Urinary bladder (tissue), 4 donors: ENCODE data around the gene TUBB2B. TPM values are rescaled to one million over a fixed set of nuclear protein-coding genes. Genes with fewer than 3 reads are reported as not detected.
"Not testable (repeated sequence)": the region's sequence is repeated elsewhere in the genome, so short reads cannot be mapped to it uniquely, and the experiment has no call there.

Experiments
- DNase-seq: peaks from one replicate; pipeline ENCODE4 v3.0.0-alpha.2; 2015; ENCODE audit errors: extremely low spot score
- H3K27ac ChIP-seq: one replicate; pipeline ENCODE4 v1.5.1; 2013; ENCODE audit warnings: low read depth, mild to moderate bottlenecking, moderate library complexity
- H3K36me3 ChIP-seq: one replicate; pipeline ENCODE4 v1.6.1; 2013; ENCODE audit warnings: mild to moderate bottlenecking, moderate library complexity; ENCODE audit not compliant: insufficient read depth
- H3K4me1 ChIP-seq: one replicate; pipeline ENCODE4 v1.6.1; 2013; ENCODE audit warnings: mild to moderate bottlenecking, moderate library complexity; ENCODE audit not compliant: insufficient read depth
- H3K4me3 ChIP-seq: one replicate; pipeline ENCODE4 v1.5.1; 2013; ENCODE audit warnings: low read depth, low read length
- WGBS: extraction: QIAGEN DNeasy Blood & Tissue Kit; methylation state at CpG from one replicate; pipeline ENCODE4 v1.1.7; 2013; 5-methylcytosine and 5-hydroxymethylcytosine counted together
- polyA plus RNA-seq: library from polyadenylated mRNA; stranded (reverse); fragments of 200-250 nt; gene quantifications from one replicate; pipeline ENCODE4 v1.2.3, GENCODE V29; 2013
- total RNA-seq: library from RNA; depleted of rRNA; stranded (reverse); fragments of >200 nt; gene quantifications from one replicate; pipeline ENCODE4 v1.2.3, GENCODE V29; 2014
- donor health status: healthy with polysubstance abuse.
- donor health status: healthy.

Gene TUBB2B
- total and polyA plus RNA-seq, 2 donors: 22.4 to 55.6 TPM

DNA sequence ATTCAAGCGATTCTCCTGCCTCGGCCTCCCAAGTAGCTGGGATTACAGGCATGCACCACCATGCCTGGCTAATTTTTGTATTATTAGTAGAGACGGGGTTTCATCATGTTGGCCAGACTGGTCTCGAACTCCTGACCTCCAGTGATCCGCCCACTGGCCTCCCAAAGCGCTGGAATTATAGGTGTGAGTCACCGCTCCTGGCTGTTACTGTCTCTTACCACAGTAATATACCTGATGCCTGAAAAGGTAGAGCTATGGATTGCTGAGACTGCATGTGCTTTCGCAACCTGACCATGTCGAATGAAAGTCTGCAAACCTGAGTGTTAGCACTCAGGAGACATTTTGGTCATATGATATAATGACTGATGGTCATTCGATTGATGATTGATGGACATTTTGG is 38.3 kb downstream of the TUBB2B start:
- WGBS: 92% methylated on average over 10 of the region's 10 CpGs
- not testable (repeated sequence) for H3K27ac ChIP-seq, H3K36me3 ChIP-seq, H3K4me3 ChIP-seq, H3K4me1 ChIP-seq, DNase-seq

GRCh38 chr6:3188262-3188661 is 39.2 kb downstream of the TUBB2B start:
- Histone ChIP-seq H3K4me1 (no peaks in the 10 kb centered on the region), H3K36me3 (no peaks in the 10 kb centered on the region), H3K27ac (no peak overlapping the region), H3K4me3 (no peak overlapping the region)
- DNase-seq: no peak
- WGBS: 82% methylated on average over 7 of the region's 7 CpGs

DNA sequence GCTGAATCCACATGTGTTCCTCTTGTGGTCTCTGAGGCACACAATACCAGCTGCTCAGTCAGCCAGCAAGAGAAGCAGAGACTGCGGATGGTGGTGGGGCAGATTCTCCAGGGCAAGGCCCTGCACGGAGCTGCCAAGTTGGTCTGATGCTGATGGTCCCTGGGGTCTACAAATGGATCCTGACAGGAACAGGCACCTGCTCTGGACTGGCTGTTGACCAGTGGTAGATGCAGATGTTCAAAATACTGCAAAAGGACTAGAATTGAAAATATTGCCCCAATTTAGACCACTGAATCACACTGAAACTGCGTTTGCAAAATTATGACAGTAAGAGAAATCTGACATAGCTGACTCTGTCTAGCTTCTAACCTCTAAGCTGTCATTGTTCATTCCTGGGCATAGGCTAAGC is 40.5 kb downstream of the TUBB2B start:
- Histone ChIP-seq H3K27ac (no peak overlapping the region), H3K36me3 (no peaks in the 10 kb centered on the region), H3K4me1 (no peaks in the 10 kb centered on the region), H3K4me3 (no peak overlapping the region)
- DNase-seq: no peak
- WGBS: 98% methylated on average over 3 of the region's 3 CpGs

DNA sequence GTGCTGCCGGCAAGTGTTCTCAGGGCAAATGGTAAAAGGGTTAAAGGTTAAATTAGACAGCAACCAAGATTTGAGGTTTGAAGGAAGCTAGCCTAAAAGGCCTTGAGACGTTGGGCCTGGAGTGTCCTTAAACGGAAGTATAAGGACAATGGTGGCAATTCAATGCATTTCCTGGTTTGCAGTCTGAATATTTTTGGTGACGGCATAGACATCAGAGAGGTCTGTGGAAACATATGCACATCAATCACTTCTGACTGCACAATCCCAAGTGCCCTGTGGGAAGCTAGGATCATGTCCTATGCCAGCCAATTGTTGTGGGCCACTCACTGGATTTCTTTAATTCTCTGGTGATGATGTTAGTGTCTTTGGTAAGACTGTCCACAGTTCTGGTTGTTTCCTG is 44.4 kb downstream of the TUBB2B start:
- 77% methylated on average over 4 of the region's 4 CpGs for WGBS
- no peak for DNase-seq
- Histone ChIP-seq H3K4me1 (no peaks in the 10 kb centered on the region), H3K27ac (no peak overlapping the region), H3K36me3 (no peaks in the 10 kb centered on the region), H3K4me3 (no peak overlapping the region)

- no peak overlapping the region for H3K4me3 ChIP-seq
- no peaks in the 10 kb centered on the region for H3K4me1 ChIP-seq
- no peak overlapping the region for H3K27ac ChIP-seq
- H3K36me3 ChIP-seq: no peaks in the 10 kb centered on the region
- WGBS: 85% methylated on average over 2 of the region's 2 CpGs
- no peak for DNase-seq
Observed at GRCh38 chr6:3181105-3181504, 46.3 kb downstream of the TUBB2B start.

GRCh38 chr6:3179945-3180344 is 47.5 kb downstream of the TUBB2B start:
- H3K4me1 ChIP-seq, H3K27ac ChIP-seq, H3K36me3 ChIP-seq, H3K4me3 ChIP-seq, DNase-seq: not testable (repeated sequence)
- 61% methylated on average over 5 of the region's 8 CpGs for WGBS

DNA sequence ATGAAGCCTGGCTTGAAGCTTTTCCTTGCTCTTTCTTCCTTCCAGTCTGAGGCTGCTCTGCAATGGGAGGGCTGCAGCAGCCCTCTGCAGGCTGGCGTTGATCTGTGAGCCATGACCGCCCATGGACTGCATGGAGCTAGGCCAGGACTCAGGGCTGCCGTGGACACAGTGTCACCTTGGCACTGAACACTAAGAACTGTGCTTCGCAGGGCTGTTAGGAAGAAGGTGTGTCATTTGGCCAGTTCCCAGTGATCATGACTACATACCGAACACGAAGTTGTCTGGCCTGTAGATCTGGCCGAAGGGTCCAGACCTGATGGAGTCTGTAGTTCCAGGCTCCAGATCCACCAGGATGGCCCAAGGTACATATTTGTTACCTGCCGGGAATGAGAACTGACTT is 48.8 kb downstream of the TUBB2B start:
- H3K4me1 ChIP-seq, H3K36me3 ChIP-seq, H3K4me3 ChIP-seq, H3K27ac ChIP-seq, DNase-seq: not testable (repeated sequence)
- WGBS: 84% methylated on average over 8 of the region's 8 CpGs

- Histone ChIP-seq H3K4me3 (no peak overlapping the region), H3K27ac (no peak overlapping the region), H3K36me3 (no peaks in the 10 kb centered on the region), H3K4me1 (no peaks in the 10 kb centered on the region)
- 88% methylated on average over 22 of the region's 22 CpGs for WGBS
- DNase-seq: no peak
Observed at GRCh38 chr6:3176562-3177355, 50.7 kb downstream of the TUBB2B start.

DNA sequence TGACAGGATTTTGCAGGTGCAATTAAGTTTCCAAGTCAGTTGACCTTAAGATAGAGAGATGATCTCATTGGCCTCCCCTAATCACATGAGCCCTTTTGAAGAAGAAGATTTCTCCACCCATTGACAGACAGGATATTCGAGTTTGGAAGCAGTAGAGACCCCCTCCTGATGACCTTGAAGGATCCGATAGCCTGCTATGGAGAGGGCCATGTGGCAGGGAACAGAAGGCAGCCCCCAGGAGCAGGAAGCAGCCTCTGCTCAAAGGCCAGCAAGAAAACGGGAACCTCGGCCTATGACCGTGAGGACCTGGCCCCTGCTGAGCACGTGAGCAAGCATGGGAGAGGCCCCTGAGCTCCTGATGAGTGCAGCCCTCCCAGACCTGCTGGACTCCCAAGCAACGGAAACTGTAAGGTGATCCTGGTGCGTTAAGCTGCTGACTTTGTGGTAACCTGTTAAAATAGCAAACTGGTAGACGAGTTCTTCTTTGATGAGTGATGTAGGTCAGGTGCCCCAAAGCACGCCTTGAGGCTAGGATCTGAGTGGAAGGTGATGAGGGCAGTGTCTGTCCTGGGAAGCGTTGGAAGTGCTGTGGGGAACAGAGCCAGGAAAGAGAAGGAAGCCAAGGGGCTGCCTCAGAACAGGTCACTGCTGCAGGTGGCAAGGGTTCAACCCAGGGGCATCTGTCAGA is 51.6 kb downstream of the TUBB2B start:
- H3K4me1 ChIP-seq: no peaks in the 10 kb centered on the region
- H3K36me3 ChIP-seq: no peaks in the 10 kb centered on the region
- H3K27ac ChIP-seq: no peak overlapping the region
- no peak for DNase-seq
- 73% methylated on average over 11 of the region's 11 CpGs for WGBS
- no peak overlapping the region for H3K4me3 ChIP-seq

Other genes starting within 250 kb of the TUBB2B start
- gene NQO2, start 227.8 kb downstream of the TUBB2B start, total RNA-seq: 8.7 TPM
- 25.5 TPM for gene NQO2, start 227.8 kb downstream of the TUBB2B start, polyA plus RNA-seq
- 24.5 TPM for gene RIPK1, start 159.2 kb downstream of the TUBB2B start, total RNA-seq
- 22.4 TPM for gene RIPK1, start 159.2 kb downstream of the TUBB2B start, polyA plus RNA-seq
- gene BPHL, start 108.9 kb downstream of the TUBB2B start, total RNA-seq: 23.7 TPM
- 13.3 TPM for gene BPHL, start 108.9 kb downstream of the TUBB2B start, polyA plus RNA-seq
- gene TUBB2A, start 70.1 kb downstream of the TUBB2B start, total RNA-seq: 52.8 TPM
- 96.2 TPM for gene TUBB2A, start 70.1 kb downstream of the TUBB2B start, polyA plus RNA-seq
- 19.8 TPM for gene PSMG4, start 31.3 kb upstream of the TUBB2B start, total RNA-seq
- gene PSMG4, start 31.3 kb upstream of the TUBB2B start, polyA plus RNA-seq: 29.5 TPM
- gene SLC22A23, start 229.4 kb upstream of the TUBB2B start, total RNA-seq: 6.6 TPM
- 4.9 TPM for gene SLC22A23, start 229.4 kb upstream of the TUBB2B start, polyA plus RNA-seq